HG02840 (cell line): ENCODE data around the gene CD58.

Experiments used
- ATAC-seq: cut with Tn5 transposase; IDR thresholded peaks from one replicate; pipeline ENCODE4 v1.9.1; 2021; ENCODE audit warnings: mild to moderate bottlenecking, moderate library complexity, moderate number of reproducible peaks; ENCODE audit not compliant: unreplicated experiment, low FRiP score

The CD58 gene

GRCh38 chr1:116553386-116554115 is 17.3 kb downstream of the CD58 start:
- ATAC-seq = no peak

- no peak for ATAC-seq
Measured at GRCh38 chr1:116546354-116546977, 24.4 kb downstream of the CD58 start.

GRCh38 chr1:116545359-116545705 is 25.5 kb downstream of the CD58 start:
- ATAC-seq = no peak

- ATAC-seq = peak; percentile 58
Measured at GRCh38 chr1:116544588-116545358, 26.1 kb downstream of the CD58 start.

GRCh38 chr1:116540088-116540487 is 30.7 kb downstream of the CD58 start:
- peak; percentile 47 for ATAC-seq

- peak; percentile 54 for ATAC-seq
Measured at GRCh38 chr1:116538544-116538943, 32.3 kb downstream of the CD58 start.

- ATAC-seq = no peak
Measured at GRCh38 chr1:116537898-116538297, 32.9 kb downstream of the CD58 start.

- no peak for ATAC-seq
Measured at GRCh38 chr1:116537040-116537831, 33.6 kb downstream of the CD58 start.

GRCh38 chr1:116534014-116534739 is 36.6 kb downstream of the CD58 start:
- ATAC-seq = no peak

- ATAC-seq = no peak
Measured at GRCh38 chr1:116533429-116533820, 37.4 kb downstream of the CD58 start.

- ATAC-seq = no peak
Measured at GRCh38 chr1:116532671-116533428, 38.0 kb downstream of the CD58 start.

- ATAC-seq = no peak
Measured at GRCh38 chr1:116531917-116532316, 38.9 kb downstream of the CD58 start.

GRCh38 chr1:116529681-116530080 is 41.1 kb downstream of the CD58 start:
- ATAC-seq = no peak

GRCh38 chr1:116529199-116529631 is 41.6 kb downstream of the CD58 start:
- ATAC-seq = no peak

- no peak for ATAC-seq
Measured at GRCh38 chr1:116528329-116529083, 42.3 kb downstream of the CD58 start.

GRCh38 chr1:116525440-116525839 is 45.4 kb downstream of the CD58 start:
- ATAC-seq = no peak

GRCh38 chr1:116521186-116521585 is 49.6 kb downstream of the CD58 start:
- ATAC-seq = no peak

GRCh38 chr1:116518400-116518799 is 52.4 kb downstream of the CD58 start:
- ATAC-seq = no peak

GRCh38 chr1:116516631-116517030 is 54.2 kb downstream of the CD58 start:
- ATAC-seq = no peak
